ENCODE measurements around the gene DGKQ. TPM values are rescaled to one million over a fixed set of nuclear protein-coding genes. Genes with fewer than 3 reads are reported as not detected.

The DGKQ gene
- total and polyA plus RNA-seq, 2 of the 13 experiments (the other 11 are each of a cell fraction or from before 2014, with no cell fraction given), result 4.5 to 7.2 TPM

- TF ChIP-seq ZNF142 (CRISPR knock-in tag; IDR thresholded peaks at IDR 0.05), result no peak
- no peak for TF ChIP-seq MED1 (CRISPR knock-in tag; IDR thresholded peaks at IDR 0.05)
- no peak for TF ChIP-seq ZBTB20 (CRISPR knock-in tag; IDR thresholded peaks at IDR 0.05; ENCODE audit: borderline replicate concordance, low read depth)
- no peak for TF ChIP-seq ZNF775 (CRISPR knock-in tag; IDR thresholded peaks at IDR 0.05; ENCODE audit: borderline replicate concordance)
- no peak for TF ChIP-seq RERE (CRISPR knock-in tag; IDR thresholded peaks at IDR 0.05; ENCODE audit: low read depth)
- no peak for TF ChIP-seq PBX3 (CRISPR knock-in tag; IDR thresholded peaks at IDR 0.05; ENCODE audit: borderline replicate concordance)
- TF ChIP-seq GTF2F1 (IDR thresholded peaks at IDR 0.05; ENCODE audit: low read length), result no peak
- no peak for TF ChIP-seq ZBTB2 (CRISPR knock-in tag; IDR thresholded peaks at IDR 0.05; ENCODE audit: low read depth)
- TF ChIP-seq ZNF3 (CRISPR knock-in tag; IDR thresholded peaks at IDR 0.05), result no peak
- no peak for TF ChIP-seq ZNF691 (CRISPR knock-in tag; IDR thresholded peaks at IDR 0.05; ENCODE audit: borderline replicate concordance, low read depth)
Observed at GRCh38 chr4:1009542-1010394, 36.4 kb upstream of the DGKQ start (continued).
